Right atrium auricular region (tissue), 2 donors: ENCODE results near the gene FOXI3. TPM values are rescaled to one million over a fixed set of nuclear protein-coding genes. Genes with fewer than 3 reads are reported as not detected.

Experiments
- DNase-seq: peaks from one replicate; pipeline ENCODE4 v3.0.0-alpha.2; 2019; ENCODE audit warnings: low spot score
- H3K27ac ChIP-seq, 2 donors: fragments of 200-600 bp; sonication (generic); 1 replicate in 1 of 2; 2 replicates in 1 of 2; pipeline ENCODE4 v1.5.1; 2016 to 2019
- H3K27me3 ChIP-seq, 2 donors: fragments of 200-600 bp; sonication (generic); one replicate each; pipeline versions ENCODE4 v1.5.1 to v1.6.0; 2017 to 2019
- H3K36me3 ChIP-seq: fragments of 200-600 bp; sonication (generic); one replicate; pipeline ENCODE4 v1.5.1; 2016
- H3K4me1 ChIP-seq, 2 donors: fragments of 200-600 bp; sonication (generic); one replicate each; pipeline versions ENCODE4 v1.5.1 to v1.6.0; 2017 to 2019
- H3K4me3 ChIP-seq, 2 donors: fragments of 200-600 bp; sonication (generic); 1 replicate in 1 of 2; 2 replicates in 1 of 2; pipeline ENCODE4 v1.5.1; 2017 to 2019; ENCODE audit warnings: mild to moderate bottlenecking in 1 of 2, moderate library complexity in 1 of 2
- H3K9me3 ChIP-seq, 2 donors: fragments of 200-600 bp; sonication (generic); one replicate each; pipeline ENCODE4 v1.5.1; 2019
- total RNA-seq, 2 donors: library from RNA; depleted of rRNA; stranded (reverse); fragments of >200 nt; gene quantifications; one replicate each; pipeline ENCODE4 v1.1.0, GENCODE V29; 2016
- TF ChIP-seq, protein P1 (sequence below), 2 donors: fragments of 200-600 bp; sonication (generic); IDR thresholded peaks; one replicate each; pipeline ENCODE4 v1.5.1; 2019; ENCODE audit warnings: antibody characterized with exemption in 2 of 2

The FOXI3 gene
- total RNA-seq, 2 donors from 2014 or later = not detected

DNA sequence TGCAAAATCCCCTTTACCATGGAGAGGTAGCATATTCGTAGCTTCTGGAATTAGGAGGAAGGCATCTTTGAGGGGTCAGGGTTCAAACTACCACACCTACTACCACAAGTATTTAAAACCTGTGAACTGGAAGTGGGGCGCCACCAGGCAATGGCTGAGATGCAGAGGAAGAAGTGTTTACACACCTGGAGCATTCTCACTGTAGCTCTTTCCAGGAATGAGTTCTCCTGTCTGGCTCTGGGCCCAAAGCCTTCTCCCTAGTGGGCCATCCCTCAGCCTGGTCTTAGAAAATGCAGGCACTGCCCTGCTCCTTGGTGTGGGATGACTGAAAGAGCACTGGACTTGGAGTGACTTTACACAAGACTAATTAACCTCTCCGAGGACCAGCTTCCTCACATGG, 30.7 kb upstream of the FOXI3 start:
- DNase-seq = no peak
- TF ChIP-seq, protein P1, sequence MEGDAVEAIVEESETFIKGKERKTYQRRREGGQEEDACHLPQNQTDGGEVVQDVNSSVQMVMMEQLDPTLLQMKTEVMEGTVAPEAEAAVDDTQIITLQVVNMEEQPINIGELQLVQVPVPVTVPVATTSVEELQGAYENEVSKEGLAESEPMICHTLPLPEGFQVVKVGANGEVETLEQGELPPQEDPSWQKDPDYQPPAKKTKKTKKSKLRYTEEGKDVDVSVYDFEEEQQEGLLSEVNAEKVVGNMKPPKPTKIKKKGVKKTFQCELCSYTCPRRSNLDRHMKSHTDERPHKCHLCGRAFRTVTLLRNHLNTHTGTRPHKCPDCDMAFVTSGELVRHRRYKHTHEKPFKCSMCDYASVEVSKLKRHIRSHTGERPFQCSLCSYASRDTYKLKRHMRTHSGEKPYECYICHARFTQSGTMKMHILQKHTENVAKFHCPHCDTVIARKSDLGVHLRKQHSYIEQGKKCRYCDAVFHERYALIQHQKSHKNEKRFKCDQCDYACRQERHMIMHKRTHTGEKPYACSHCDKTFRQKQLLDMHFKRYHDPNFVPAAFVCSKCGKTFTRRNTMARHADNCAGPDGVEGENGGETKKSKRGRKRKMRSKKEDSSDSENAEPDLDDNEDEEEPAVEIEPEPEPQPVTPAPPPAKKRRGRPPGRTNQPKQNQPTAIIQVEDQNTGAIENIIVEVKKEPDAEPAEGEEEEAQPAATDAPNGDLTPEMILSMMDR (IDR thresholded peaks at IDR 0.05) = no peak
- no peak overlapping the region for H3K4me3 ChIP-seq
- H3K9me3 ChIP-seq = no peaks in the 10 kb centered on the region
- H3K27ac ChIP-seq = no peak overlapping the region
- no peaks in the 10 kb centered on the region for H3K4me1 ChIP-seq
- H3K36me3 ChIP-seq = no peaks in the 10 kb centered on the region
- no peaks in the 10 kb centered on the region for H3K27me3 ChIP-seq

DNA sequence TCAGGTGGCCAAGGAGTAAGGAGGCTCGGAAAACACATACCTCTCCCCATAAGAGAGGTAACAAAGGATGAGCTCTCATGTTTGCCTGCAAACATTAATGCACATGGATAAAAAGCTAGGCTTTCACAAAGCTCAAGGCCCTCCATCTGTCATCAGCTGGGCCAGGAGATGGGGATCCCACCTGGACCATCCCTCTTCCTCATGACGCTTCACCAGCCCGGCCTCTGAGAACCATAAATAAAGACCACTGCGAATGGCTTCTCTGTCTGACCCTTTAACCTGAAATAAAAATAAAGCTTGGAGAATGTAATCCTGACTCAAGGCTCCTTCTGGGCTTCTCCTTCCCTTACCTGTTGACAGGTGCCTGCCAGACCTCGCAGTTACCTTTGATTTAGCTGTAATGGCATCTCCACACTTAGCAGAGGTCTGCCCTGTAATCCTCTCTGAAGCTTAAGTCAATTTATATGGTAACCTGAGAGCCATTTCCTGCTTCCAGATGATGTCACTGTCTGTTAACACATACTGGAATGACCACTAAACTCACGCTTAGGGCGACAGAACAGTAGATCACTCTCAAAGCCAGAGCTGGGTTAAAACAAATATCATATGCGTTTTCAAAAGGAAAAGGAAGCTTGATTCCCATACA, 29.3 kb upstream of the FOXI3 start:
- no peaks in the 10 kb centered on the region for H3K9me3 ChIP-seq
- H3K4me1 ChIP-seq = no peaks in the 10 kb centered on the region
- no peak overlapping the region for H3K27ac ChIP-seq
- DNase-seq = no peak
- no peak overlapping the region for H3K4me3 ChIP-seq
- H3K36me3 ChIP-seq = no peaks in the 10 kb centered on the region
- TF ChIP-seq, protein P1 (IDR thresholded peaks at IDR 0.05) = no peak
- no peaks in the 10 kb centered on the region for H3K27me3 ChIP-seq

DNA sequence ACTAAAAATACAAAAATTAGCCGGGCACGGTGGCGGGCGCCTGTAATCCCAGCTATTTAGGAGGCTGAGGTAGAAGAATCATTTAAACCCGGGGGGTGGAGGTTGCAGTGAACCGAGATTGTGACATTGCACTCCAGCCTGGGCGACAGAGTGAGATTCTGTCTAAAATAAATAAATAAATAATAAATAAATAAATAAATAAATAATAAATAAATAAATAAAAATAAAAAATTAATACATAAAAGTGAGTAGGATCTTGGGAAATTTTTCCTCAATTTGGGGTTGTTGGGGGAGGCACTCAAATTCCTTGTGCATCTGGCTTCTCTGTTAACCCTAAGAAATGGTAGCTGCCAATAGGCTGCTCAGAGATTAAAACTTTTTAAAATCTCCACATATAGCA, 20.3 kb upstream of the FOXI3 start:
- TF ChIP-seq, protein P1 (IDR thresholded peaks at IDR 0.05) = no peak
- no peaks in the 10 kb centered on the region for H3K9me3 ChIP-seq
- no peak for DNase-seq
- no peaks in the 10 kb centered on the region for H3K36me3 ChIP-seq
- no peak overlapping the region for H3K4me3 ChIP-seq
- H3K27ac ChIP-seq = no peak overlapping the region
- no peaks in the 10 kb centered on the region for H3K4me1 ChIP-seq
- no peaks in the 10 kb centered on the region for H3K27me3 ChIP-seq

DNA sequence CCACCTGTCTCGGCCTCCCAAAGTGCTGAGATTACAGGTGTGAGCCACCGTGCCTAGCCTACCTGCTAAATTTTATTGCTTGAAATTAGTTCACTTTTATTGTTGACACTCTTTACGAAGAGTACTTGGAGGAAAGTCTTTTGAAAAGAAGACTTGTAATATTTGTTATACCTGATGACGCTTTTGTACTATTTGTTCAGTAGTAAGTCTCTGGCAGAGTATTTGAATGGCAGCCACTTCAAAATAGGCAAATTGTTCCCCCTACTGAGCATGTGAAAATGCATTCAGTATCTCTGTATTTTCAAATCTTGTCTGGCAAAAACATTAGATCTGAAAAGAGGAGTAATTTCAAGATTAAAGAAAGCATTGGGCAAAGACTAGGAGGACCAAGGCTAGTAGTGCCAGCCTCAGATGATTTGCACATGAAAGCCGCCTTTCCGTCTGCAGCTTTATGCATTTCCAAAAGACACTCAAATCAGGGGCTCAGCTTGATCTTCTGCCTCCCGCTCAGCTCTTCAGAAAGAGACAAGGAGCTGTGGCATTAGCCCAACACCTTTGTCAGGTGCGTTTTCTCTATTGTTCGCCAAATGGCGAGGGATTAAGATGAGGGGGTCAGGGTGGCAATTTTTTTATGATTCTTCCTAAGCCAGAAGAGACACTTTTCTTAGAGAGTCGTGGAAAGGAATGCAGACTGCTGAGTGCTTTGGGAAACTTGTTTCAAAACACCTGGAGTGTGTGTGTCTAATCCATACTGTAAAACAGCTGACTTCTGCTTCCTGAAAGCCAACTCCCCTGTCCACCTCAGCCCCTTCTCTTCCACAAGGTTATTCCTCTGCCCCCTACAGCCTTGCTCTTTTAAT, 18.8 kb upstream of the FOXI3 start:
- H3K4me3 ChIP-seq = no peak overlapping the region
- H3K27me3 ChIP-seq = no peaks in the 10 kb centered on the region
- H3K9me3 ChIP-seq = no peaks in the 10 kb centered on the region
- no peak for DNase-seq
- H3K4me1 ChIP-seq = no peaks in the 10 kb centered on the region
- TF ChIP-seq, protein P1 (IDR thresholded peaks at IDR 0.05) = no peak
- H3K27ac ChIP-seq = no peak overlapping the region
- no peaks in the 10 kb centered on the region for H3K36me3 ChIP-seq

DNA sequence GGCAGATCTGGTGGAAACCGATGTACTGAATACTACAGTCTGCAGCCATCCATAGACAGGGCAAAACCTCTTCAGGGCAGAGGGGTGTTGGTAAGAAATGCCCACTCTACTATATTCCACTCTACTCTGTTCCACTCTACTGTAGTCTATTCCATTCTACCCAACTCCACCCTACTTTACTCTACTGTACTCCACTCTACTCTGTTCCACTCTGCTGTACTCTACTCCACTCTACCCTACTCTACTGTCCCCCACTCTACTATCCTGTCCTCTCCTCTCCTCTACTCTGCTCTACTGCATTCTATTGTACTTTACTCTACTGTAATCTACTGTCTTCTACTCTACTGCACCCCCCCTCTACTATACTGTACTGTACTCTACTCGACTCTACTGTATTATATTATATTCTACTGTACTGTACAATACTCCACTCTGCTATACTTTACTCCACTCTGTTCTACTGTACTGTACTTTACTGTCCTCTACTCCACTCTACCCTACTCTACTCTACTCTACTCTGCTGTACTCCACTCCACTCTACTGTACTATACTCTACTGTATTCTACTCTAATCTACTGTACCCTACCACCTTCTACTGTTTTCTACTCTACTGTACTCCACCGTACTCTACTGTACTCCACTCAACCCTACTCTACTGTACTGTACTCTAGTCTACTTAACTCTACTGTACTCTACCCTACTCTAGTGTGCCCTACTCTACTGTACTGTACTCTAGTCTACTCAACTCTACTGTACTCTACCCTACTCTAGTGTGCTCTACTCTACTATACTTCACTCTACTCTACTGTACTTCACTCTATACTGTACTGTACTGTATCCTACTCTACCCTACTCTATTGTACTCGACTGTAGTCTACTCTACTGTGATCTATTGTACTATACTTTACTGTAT, 17.0 kb upstream of the FOXI3 start:
- no peaks in the 10 kb centered on the region for H3K9me3 ChIP-seq
- TF ChIP-seq, protein P1 (IDR thresholded peaks at IDR 0.05) = no peak
- H3K4me3 ChIP-seq = no peak overlapping the region
- H3K27ac ChIP-seq = no peak overlapping the region
- H3K4me1 ChIP-seq = no peaks in the 10 kb centered on the region
- DNase-seq = no peak
- H3K27me3 ChIP-seq = no peaks in the 10 kb centered on the region
- H3K36me3 ChIP-seq = no peaks in the 10 kb centered on the region
